Mesothelial cell of epicardium (in vitro differentiated cells): ENCODE data around the gene KLHL17. TPM values are rescaled to one million over a fixed set of nuclear protein-coding genes. Genes with fewer than 3 reads are reported as not detected.

ENCODE experiments used
- DNase-seq, 2 experiments: peaks; one replicate each; pipeline ENCODE4 v3.0.0; 2021; ENCODE audit warnings: low spot score in 2 of 2; ENCODE audit not compliant: unreplicated experiment in 2 of 2
- H3K27ac Mint-ChIP-seq: 2 replicates; pipeline ENCODE4 v1.8.0; 2021; ENCODE audit warnings: mixed read lengths
- H3K27me3 Mint-ChIP-seq: 2 replicates; pipeline ENCODE4 v1.8.0; 2021; ENCODE audit warnings: low read depth, mixed read lengths
- H3K36me3 Mint-ChIP-seq: 2 replicates; pipeline ENCODE4 v1.8.0; 2021; ENCODE audit warnings: mixed read lengths
- H3K4me1 Mint-ChIP-seq: 2 replicates; pipeline ENCODE4 v1.8.0; 2021; ENCODE audit warnings: mixed read lengths
- H3K4me3 Mint-ChIP-seq: 2 replicates; pipeline ENCODE4 v1.8.0; 2021; ENCODE audit warnings: mild to moderate bottlenecking, moderate library complexity, mixed read lengths
- H3K9me3 Mint-ChIP-seq: 2 replicates; pipeline ENCODE4 v1.8.0; 2021; ENCODE audit warnings: mixed read lengths
- CTCF ChIP-seq: fragments of 200-600 bp; sonication (generic); IDR thresholded peaks from one replicate; pipeline ENCODE4 v1.5.0; 2021; ENCODE audit warnings: antibody characterized with exemption; ENCODE audit not compliant: unreplicated experiment
- total RNA-seq: library from RNA; stranded (reverse); gene quantifications from 3 replicates; pipeline ENCODE4 v1.2.1, GENCODE V29; 2021

KLHL17 gene
- total RNA-seq, 1 donor from 2014 or later, result 47.0 TPM

- no peak overlapping the region for H3K4me3 Mint-ChIP-seq
- H3K27ac Mint-ChIP-seq, result no peak overlapping the region
- DNase-seq, result no peak
- H3K27me3 Mint-ChIP-seq, result peaks cover 3% of the 10 kb centered on the region
- peaks cover 72% of the 10 kb centered on the region for H3K4me1 Mint-ChIP-seq
- no peaks in the 10 kb centered on the region for H3K36me3 Mint-ChIP-seq
- TF ChIP-seq CTCF, result no peak
- H3K9me3 Mint-ChIP-seq, result no peaks in the 10 kb centered on the region
These were observed 40.4 kb upstream of the KLHL17 start for GRCh38 chr1:920010-920409.

DNA sequence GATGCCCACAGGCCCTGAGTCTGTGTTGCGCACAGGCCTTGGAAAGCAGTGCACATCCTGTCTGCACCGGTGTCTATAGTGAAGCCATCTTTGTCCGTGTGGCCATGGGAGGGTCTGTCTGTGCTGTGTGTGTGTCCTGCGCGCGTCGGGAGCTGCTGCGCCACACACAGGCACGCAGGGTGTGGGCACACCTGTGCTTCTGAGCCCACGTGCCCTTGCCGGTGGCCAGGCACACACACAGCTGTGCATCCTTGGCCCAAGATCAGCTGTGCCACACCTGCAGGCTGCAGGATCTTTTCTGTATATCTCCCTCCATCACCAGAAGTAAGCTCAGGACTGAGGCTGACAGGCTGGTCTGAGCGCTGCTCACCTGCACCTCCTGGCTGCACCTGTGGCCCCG lies 39.9 kb upstream of the KLHL17 start:
- TF ChIP-seq CTCF, result no peak
- peak overlapping the region; percentile 89 for H3K27ac Mint-ChIP-seq
- DNase-seq, result no peak
- H3K36me3 Mint-ChIP-seq, result no peaks in the 10 kb centered on the region
- H3K9me3 Mint-ChIP-seq, result no peaks in the 10 kb centered on the region
- H3K27me3 Mint-ChIP-seq, result peaks cover 1% of the 10 kb centered on the region
- peak overlapping the region; percentile 40 for H3K4me3 Mint-ChIP-seq
- H3K4me1 Mint-ChIP-seq, result peaks cover 67% of the 10 kb centered on the region

DNA sequence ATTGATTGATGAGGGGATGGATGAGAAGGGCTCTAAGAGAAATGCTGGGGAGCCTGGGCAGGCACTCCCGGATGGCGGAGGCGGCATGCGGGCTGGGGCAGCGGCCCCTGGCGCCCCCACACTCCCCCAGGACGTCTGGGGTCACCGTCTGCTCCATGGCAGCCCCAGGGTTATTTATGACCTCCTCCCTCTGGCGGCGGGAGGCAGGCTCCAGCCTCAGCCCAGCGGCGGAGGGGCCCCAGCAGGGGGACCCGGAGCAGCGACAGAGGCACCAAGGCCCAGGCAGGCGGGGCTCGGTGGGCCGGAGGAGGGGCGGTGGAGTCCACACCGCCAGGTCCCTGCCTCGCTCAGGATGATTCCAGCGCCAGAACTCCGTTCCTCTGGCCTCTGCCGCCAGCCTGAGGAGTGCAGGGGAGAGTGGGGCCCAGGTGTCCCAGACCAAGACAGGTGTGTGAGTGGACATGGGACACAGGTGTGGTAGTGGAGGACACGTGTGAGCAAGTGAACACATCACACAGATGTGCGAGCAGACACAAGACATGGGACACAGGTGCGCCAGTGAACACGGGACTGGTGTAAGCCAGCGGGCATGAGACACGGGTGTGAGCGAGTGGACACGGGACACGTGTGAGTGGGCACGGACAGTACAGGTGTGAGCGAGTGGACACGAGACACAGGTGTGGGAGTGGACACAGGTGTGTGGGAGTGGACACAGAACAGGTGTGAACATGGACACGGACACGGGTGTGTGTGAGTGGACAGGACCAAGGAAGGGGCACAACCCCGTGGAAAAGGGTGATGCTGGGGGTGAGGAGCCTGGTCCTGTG lies 39.2 kb upstream of the KLHL17 start:
- peak overlapping the region; percentile 84 for H3K4me3 Mint-ChIP-seq
- H3K9me3 Mint-ChIP-seq, result no peaks in the 10 kb centered on the region
- H3K27ac Mint-ChIP-seq, result peak overlapping the region; percentile 89
- peaks cover 62% of the 10 kb centered on the region for H3K4me1 Mint-ChIP-seq
- peaks cover 1% of the 10 kb centered on the region for H3K27me3 Mint-ChIP-seq
- H3K36me3 Mint-ChIP-seq, result no peaks in the 10 kb centered on the region
- peak in 1 of 2 experiments; percentile 80 for DNase-seq
- TF ChIP-seq CTCF, result no peak

DNA sequence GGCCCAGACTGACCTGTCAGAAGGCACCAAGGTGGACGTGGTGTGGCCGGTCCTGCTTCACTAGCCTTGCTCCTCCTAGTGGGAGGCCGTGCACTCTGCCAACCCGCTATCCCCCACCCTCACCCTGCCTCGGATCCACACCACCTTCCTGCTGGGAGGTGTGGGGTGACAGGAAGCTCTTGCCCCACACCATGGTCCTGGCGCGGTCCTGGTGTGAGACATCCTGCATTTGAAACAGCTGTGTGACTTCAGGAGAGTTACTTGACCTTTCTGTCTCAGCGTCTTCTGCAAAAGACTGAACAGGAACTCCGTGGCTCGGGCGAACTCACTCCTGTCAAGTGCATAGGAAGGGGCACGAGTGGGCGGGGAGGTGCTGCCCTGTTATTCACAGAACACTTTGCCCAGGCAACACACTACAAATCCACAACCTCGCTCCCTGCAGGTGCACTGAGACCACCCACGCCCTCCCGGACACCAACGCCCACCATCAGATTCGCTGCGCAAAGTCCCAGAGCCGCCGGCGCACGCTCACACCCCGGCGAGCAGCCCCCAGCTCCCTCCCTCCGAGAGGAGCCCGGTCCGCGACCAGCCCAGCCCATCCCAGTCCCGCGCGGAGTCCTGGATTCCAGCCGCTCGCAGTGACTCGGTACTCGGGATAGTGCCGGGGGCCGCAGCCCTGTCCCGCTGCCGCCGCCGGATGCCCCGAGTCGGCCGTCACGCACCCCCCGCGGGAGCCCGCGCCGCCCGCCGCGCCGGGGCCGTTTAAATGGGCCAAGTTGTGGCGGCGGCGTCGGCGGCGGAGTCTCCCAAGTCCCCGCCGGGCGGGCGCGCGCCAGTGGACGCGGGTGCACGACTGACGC lies 37.0 kb upstream of the KLHL17 start, which contains the start of gene SAMD11:
Gene SAMD11 (plus strand): TSS at position 793 of the 860 bp plus-strand sequence. CDS start 509 bp downstream, outside the sequence.
- no peak for TF ChIP-seq CTCF
- H3K9me3 Mint-ChIP-seq, result no peaks in the 10 kb centered on the region
- DNase-seq, result peak; percentile 80 to 91
- peak within 1 kb of the TSS; percentile 79 for H3K27ac Mint-ChIP-seq
- H3K36me3 Mint-ChIP-seq, result peaks cover 5% of the 10 kb centered on the region
- H3K4me3 Mint-ChIP-seq, result peak within 1 kb of the TSS; percentile 84
- H3K4me1 Mint-ChIP-seq, result peaks cover 61% of the 10 kb centered on the region
- H3K27me3 Mint-ChIP-seq, result peaks cover 1% of the 10 kb centered on the region

DNA sequence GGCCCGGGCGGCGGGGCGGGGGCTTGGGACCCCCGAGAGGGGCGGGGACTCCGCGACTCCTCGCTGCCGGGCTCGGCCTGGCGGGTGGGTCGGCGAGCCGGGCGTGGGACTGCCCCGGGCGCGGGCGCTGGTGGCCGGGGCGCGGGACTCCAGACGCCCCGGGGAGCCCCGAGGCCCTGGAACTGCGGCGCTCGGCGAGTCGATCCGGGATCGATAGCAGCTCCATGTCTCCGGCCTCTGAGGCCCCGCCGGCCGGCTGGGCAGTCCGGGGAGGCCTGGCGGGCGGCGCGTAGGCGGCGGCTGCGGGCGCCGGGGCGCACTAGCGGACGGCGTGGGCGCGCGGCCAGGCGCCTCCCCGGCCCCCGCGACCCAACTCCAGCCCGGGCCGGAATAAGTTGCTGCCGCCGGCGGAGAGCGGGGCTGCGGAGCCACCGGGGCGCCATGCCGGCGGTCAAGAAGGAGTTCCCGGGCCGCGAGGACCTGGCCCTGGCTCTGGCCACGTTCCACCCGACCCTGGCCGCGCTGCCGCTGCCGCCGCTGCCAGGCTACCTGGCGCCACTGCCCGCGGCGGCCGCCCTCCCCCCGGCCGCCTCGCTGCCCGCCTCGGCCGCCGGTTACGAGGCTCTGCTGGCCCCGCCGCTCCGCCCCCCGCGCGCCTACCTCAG lies 36.3 kb upstream of the KLHL17 start:
- H3K36me3 Mint-ChIP-seq, result peaks cover 5% of the 10 kb centered on the region
- no peak overlapping the region for H3K27ac Mint-ChIP-seq
- no peaks in the 10 kb centered on the region for H3K27me3 Mint-ChIP-seq
- TF ChIP-seq CTCF, result no peak
- H3K4me1 Mint-ChIP-seq, result peaks cover 59% of the 10 kb centered on the region
- no peaks in the 10 kb centered on the region for H3K9me3 Mint-ChIP-seq
- peak overlapping the region; percentile 72 for H3K4me3 Mint-ChIP-seq
- no peak for DNase-seq
